Activated CD8-positive, alpha-beta memory T cell treated with anti-CD3 and anti-CD28 coated beads for 4 hours (primary cell): ENCODE data around the gene BRPF1.

Source experiments
- DNase-seq, 2 donors: peaks; one replicate each; pipeline ENCODE4 v3.0.0-alpha.2; 2020; ENCODE audit warnings: low read depth in 2 of 2

Gene BRPF1, protein sequence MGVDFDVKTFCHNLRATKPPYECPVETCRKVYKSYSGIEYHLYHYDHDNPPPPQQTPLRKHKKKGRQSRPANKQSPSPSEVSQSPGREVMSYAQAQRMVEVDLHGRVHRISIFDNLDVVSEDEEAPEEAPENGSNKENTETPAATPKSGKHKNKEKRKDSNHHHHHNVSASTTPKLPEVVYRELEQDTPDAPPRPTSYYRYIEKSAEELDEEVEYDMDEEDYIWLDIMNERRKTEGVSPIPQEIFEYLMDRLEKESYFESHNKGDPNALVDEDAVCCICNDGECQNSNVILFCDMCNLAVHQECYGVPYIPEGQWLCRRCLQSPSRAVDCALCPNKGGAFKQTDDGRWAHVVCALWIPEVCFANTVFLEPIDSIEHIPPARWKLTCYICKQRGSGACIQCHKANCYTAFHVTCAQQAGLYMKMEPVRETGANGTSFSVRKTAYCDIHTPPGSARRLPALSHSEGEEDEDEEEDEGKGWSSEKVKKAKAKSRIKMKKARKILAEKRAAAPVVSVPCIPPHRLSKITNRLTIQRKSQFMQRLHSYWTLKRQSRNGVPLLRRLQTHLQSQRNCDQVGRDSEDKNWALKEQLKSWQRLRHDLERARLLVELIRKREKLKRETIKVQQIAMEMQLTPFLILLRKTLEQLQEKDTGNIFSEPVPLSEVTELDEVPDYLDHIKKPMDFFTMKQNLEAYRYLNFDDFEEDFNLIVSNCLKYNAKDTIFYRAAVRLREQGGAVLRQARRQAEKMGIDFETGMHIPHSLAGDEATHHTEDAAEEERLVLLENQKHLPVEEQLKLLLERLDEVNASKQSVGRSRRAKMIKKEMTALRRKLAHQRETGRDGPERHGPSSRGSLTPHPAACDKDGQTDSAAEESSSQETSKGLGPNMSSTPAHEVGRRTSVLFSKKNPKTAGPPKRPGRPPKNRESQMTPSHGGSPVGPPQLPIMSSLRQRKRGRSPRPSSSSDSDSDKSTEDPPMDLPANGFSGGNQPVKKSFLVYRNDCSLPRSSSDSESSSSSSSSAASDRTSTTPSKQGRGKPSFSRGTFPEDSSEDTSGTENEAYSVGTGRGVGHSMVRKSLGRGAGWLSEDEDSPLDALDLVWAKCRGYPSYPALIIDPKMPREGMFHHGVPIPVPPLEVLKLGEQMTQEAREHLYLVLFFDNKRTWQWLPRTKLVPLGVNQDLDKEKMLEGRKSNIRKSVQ (N-terminal part only)

DNA sequence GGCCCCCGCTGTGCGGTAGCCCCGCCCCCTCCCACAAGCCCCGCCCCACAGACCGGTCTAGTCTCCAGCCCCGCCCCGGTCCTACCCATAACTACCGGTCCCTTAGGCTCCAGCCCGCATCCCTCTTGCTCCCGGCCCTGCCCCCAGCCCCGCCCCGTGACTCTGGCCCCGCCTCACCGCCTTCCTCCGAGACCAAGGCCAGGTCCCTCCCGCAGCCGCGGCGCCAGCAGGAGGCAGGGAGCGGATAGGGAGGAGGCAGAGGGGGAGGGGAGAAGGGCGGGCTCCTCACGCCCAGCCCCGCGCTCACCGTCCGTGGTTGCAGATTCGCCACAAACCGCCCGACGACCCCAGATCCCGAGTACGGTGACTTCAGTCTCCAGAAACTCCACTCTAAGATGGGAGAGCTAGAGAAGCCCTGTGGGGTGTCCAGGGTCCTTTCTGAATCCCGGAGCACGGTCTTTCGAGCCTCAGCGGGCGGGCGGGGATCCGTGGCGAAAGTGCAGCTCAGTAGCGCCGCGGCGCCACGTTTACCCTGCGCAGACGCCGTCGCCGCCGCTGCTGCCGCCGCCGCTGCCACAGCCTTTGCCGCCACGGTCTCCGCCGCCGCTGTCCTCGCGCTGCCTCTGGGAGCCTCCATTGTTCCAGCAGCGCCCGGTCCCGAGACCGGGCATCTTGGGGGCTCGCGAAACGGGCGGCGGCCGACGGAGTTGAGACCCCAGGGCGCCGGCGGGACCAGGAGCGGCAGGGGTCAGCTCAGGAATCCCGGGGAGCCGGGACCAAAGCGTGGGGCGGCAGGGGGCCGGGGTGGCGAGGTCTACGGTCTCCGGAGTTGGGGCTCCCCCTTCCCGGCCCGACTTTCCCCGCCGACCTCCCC, at the start of gene BRPF1:
Gene BRPF1 (plus strand): TSS at position 530 of the 874 bp plus-strand sequence. CDS start 2,406 bp downstream, outside the sequence.
- peak; percentile 99 to 100 for DNase-seq

DNA sequence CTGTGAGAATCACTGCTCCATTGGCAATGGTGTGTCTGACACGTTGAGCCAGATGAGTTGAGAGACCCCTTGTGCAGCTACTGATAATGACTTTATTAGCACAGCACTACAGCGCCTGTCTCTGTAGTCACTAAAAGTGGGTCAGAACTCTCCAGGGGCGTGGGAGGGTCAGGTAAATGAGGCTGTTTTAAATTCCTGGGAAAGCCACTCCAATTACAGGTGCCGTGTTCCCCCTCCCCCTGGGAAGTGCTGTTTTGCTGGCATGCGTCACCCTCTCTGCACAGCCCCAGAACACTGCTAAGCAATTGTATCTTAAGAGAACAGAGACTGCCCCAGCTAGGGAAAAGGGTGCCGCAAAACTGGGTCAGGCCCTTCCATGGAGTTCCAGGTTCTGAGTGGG, 49.4 kb upstream of the BRPF1 start:
- no peak for DNase-seq

DNA sequence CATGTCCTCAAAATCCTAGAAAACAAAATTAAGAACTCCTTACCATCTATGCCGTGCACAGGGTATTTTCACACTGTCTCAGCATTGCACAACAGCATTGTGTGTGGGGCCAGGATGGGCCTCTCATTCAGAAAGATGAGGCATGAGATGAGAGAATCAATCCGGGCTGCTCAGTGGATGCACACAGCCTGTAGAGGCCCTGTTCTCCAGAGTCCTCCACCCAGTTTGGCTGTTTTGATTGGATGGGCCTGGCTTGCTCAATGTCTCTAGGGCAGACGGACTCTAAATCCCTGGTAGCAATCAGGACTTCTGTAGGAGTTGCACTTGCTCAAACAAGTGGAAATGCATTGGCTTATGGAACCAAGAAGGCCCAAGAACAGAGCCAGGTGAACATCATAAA, 48.1 kb upstream of the BRPF1 start:
- DNase-seq: no peak

DNA sequence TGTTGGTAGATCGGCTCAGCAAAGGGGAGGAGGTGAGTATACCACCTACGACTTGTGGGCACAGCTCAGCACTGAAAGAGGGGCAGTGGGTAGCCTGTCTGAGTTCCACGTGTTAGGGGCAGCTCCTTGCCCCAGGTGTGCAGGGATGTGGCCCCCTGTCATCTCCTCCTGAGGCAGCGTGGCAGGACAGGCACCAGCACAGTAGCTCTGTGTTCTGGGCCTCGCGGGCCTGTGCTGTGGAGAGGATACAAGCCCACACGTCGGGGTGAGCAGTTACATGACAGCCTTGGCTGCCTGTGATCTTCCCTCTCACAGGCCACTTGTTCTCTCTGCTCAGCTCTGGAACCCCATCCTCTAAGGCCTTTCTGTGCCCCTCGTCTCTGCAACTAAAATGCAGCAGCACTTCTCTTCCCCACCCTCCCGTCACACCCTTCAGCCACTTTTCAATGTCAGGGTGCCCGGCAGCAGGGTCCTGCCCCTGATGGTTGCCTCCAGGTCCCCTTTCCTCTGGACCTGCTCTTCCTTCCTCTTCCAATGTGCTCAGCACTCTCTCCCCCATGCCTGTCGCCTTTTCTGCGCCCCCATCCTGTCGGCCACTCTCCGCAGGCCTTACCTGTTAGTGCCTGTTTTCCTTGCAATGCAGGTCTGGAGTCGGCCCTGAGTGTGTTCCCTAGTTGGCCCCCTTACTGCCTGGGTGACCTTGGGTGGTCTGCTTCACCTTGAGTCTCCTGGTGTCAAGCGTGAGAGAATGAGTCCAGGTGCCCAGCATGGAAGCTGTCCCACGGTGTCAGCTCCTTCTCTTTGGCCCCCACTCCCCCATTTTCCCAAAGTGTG, 46.1 kb upstream of the BRPF1 start:
- DNase-seq: no peak

DNA sequence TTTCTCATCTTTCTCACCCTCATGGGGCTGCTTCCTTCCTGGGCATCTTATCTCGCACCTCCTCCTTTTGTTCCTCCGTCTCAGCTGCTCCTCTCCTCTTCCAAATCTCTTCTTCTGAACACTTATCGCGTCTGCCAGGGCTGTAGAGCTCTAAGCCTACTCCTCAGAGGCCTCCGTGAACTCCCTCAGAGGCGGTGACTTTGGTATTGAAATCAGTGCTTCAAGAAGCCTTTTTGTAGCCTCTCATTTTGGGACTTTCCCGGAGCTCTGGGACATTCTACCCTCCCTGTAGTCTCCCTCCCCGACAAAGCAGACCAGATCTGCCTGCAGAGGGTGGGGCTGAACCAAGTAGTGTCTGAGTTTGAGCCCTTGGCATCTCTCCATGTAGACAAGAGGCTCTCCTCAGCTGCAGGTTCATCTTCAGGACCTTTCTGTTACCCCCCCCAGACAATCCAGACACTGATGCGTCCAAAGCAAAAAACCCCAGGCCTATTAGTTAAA, 45.4 kb upstream of the BRPF1 start:
- no peak for DNase-seq

DNA sequence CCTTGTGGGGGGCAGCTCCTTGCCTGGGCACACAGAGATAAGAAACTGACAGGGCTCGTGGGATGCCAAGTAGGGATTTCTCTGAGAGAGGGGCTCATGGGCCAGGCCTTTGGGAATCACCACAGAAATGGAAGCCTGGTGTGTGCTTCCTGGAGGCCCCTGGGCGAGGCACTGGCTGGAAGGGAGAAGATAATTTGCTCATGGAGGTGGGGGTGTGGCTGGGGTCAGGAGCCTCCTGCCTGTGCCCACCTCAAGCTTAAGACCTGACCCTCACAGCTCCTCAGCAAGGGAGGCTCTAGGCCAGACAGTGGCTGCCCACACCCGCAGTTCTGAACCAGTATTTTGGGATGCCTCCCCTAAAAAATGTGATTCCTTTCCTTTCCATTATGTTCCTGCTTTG, 44.8 kb upstream of the BRPF1 start:
- no peak for DNase-seq

DNA sequence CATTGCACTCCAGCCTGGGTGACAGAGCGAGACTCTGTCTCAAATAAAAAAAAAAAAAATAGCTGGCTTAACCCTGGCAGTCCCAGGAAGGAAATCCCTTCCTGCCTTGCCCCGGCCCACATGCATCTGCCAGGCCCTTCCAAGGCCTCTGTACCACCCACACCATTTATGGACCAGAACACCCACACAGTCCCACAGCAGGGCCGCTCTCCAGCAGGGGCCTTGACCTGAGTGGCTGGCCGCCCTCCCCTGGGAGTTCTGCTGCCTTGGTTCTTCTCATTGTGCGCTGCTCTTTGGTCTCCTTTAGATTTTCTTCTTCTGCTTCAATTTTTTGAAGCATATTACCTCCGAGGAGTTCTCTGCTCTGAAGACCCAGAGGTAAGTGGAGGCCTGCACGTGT, 44.0 kb upstream of the BRPF1 start:
- no peak for DNase-seq

DNA sequence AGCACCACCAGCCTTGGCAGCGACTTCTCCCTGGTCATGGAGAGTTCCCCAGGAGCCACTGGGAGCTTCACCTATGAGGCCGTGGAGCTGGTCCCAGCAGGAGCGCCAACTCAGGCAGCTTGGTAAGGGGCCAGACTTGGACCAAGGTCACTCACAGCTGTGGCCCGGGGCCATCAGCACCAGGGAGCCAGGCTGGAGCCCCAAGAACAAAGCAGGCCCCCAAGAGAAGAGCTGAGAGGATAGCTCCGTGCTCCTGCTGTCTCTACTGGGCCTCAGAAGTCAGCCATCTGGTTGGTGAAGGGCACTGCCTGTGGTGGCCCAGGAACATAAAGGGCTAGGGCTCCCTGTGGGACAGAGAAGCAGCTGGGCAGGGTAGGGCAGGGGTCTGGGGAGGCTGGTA, 42.6 kb upstream of the BRPF1 start:
- DNase-seq: no peak

DNA sequence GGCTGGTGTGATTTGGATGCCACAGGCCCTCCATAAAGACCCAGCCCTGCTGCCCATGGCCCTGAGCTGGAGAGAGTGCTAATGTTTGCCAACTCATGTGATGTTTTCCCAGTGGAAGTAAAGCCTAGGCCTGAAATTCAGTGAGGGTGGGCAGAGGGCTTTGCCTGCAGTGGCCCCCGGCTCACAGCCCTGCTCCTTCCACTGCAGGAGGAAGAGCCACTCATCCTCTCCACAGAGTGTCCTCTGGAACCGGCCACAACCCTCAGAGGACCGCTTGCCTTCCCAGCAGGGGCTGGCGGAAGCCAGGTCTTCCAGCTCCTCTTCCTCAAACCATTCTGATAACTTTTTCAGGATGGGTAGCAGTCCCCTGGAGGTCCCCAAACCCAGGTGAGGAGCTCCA, 41.8 kb upstream of the BRPF1 start:
- DNase-seq: no peak

DNA sequence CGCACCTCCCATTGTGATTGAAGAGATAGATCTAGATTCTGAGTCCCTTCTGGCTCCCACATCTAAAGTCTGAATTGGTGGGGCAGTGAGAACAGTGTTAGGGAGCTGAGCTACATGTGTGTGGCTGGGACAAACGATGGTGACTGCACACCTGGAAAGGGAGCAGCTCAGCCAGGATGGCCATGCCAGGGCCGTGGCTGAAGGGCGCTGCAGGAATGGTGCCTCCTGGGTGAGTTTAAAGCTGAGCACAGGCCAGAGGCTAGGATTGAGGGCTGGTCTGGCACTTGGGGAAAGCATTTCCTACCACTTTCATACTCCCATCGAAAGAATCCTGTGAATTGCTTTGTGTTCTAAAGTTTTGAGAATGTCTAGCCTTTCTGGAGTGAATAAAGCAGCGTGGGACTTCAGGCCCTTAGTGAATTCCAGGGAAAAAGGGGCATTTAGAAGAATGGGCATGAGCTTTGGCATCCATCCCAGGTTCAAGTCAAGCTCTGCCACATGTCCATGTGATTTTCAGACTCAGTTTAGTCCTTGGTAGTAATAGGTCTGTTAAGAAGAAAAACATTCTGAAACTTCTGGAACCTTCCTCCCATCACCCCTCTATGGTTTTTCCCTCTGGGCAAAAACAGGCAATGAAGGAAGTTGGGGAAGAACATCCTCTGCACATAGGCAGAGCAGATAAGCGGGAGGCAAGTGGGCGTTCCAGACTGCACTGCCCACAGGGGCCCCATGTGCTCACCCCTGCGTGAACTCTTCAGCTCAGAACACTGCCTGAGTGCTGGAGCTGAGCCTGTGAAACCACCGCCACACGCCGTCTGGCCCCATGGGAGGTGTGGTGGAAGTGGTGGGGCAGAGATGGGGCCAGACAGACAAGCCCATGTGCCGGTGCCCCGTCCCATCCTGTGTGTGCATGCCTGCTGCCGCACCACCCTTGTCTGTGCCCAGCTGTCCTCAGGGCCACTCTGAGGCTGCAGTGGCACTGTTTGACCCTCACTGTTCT, 40.8 kb upstream of the BRPF1 start:
- no peak for DNase-seq

DNA sequence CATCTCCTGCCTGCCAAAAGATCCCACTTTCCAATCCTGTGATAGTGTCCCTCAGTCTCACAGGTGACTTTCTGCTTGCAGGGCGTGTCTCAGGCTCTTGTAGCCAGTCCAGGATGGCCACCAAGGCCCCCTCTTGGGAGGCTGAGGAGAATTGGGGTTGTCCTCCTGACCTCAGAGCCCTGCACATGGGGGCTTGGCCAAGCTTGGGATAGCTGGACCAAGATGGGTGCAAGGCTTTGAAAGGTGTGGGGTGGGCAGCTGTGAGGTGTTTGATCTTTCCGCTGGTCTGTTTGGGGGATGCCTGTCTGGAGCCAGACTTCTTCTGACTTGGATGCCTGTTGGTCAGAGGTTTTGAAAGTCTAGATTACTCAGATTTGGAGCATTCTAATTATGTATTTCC, 39.9 kb upstream of the BRPF1 start:
- DNase-seq: no peak

DNA sequence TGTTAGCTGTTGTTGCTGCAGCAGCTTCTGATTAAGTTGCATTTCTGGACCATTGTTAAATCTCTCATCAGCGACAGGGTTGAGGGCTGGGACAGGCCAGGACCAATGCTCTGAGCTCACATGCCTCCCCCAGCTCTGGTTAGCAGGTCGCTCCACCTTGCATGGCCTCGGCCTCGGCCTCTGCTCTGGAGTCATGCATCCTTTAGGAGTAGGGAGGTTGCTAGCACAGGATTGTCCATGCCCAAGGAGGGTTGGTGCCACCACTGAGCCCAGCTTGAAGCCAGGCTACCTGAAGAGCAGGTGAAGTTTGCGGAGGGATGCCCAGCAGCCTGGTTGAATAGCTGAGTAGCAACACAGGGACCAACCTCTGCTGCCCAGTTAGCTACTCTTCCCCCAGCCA, 39.1 kb upstream of the BRPF1 start:
- no peak for DNase-seq

DNA sequence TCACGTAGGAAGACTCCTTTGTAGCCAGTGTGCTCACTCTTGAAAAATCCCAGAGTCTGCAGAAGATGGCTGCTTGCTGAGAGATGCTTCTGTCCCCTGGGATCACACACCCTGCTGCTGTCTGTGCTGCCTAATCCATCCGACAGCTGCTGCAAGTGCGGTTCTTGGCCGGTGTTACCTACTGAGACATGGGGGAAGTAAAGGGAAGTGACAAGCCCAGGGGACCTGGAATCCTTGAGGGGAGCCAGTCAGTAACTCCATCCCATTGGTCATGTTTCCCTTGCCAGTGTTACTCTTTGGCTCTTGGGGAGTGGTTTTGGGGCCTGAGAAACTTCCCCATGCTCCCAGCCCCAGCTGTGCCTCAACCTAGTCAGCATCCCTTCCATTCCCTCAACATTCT, 36.2 kb upstream of the BRPF1 start:
- DNase-seq: no peak

DNA sequence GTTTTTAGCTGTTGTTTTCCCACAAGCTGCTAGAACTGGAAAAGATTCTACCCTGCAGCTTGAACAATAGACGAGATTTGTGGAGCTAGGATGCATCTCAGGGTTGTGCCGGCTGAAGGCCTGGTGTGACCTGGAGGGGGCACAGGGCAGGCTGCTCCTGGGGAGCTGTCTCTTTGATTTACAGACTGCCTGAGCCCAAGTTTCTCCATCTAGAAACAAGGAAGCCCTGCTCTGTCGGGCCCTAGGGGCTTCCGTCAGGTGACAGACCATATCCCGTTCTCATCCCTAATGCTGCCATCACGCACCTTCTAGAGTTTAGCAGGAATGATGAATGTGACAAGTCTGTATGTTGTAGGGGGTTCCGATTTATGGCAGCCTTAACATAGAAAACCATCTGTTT, 35.8 kb upstream of the BRPF1 start:
- DNase-seq: no peak

DNA sequence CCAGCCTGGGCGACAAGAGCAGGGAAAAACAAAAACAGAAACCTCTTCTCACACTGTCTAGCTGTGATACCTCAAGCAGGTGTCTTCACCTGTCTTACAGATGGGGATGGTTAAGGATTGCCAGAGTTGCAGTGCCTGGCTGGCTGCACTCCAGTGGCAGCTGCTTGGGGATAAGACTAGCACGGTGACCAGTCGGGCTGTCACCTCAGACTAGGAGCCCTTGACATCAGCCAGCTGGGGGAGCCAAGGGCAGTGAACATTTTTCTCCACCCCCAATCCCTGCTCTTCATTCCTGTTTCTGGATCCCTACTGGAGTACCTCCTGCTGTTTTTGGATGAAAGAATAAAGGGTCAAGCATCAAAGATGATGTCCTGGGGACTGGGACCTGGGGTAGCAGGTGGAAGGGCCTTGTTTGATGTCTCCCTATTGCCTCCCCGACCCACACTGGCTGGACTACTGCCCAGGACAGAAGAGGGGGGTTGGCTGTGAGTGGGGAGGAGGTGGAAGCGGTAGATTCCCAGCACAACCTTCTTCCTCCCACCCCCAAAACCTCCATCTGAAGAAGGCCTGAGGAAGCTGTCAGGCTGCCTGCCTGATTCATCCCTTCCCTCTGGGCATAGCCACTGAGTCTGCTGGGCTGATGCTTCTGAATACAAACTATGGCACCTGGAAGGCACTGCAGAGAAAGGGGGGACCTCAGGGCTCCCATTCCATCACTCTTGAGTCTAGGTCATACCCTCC, 34.9 kb upstream of the BRPF1 start:
- no peak for DNase-seq

DNA sequence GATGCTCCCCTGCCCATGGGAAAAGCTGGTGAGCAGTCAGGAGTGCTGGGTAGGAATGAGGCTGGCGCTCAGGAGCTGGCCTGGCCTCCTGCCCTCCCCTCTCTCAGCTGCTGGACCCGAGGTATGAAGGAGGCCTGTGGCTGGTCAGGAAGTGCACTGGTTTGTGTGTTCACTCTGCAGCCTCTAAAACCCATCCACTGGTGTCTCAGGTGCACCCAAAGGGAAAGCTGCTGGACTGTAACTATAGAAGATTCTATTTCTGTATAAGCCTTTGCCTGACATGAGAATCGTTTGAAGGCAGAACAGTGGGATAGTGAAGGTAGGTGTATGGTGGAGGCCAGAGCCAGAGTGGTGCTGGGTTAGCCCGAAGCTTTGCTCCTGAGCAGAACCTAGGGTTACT, 33.6 kb upstream of the BRPF1 start:
- DNase-seq: no peak

DNA sequence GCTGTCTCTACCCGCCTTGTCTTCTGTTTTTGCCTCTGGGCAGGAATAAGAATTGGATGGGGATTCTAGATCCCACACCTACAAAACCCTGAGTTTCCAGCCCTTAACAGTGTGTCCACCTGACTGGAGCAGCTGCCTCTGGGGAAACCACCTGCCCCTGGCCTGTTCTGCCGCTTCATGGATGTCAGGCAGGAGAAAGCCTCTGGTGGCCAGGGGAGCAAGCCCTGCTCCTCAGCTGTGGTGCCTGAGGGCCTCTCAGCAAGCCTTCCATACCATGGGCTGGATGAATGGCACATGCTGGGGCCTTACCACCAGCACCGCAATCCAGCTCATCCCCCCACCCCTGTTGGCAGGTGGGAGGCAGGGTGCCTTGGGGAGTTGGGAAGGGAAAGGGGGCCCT, 33.2 kb upstream of the BRPF1 start:
- DNase-seq: no peak

DNA sequence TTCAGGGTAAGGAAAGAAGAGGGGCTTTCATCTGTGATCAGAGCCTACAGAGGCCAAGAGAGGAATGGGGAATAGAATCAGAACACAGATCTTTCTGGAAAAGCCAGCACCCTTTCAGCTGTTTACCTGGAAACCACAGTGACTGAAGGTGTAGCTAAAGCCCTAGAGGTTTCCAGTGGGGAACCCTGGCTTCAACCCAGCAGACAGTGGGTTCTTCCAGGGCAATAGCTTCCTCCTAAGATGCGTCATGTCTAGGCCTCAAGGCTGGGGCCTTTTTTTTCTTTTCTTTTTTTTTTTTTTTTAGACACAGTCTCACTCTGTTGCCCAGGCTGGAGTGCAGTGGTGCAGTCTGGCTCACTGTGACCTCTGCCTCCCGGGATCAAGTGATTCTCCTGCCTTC, 31.0 kb upstream of the BRPF1 start:
- DNase-seq: no peak
